Measurements from ENCODE around the gene NF1.
"Not testable (repeated sequence)": the region's sequence is repeated elsewhere in the genome, so short reads cannot be mapped to it uniquely, and the experiment has no call there.

Gene NF1

GRCh38 chr17:31256936-31257335, 162.2 kb downstream of the NF1 start:
- no peak for DNase-seq

DNA sequence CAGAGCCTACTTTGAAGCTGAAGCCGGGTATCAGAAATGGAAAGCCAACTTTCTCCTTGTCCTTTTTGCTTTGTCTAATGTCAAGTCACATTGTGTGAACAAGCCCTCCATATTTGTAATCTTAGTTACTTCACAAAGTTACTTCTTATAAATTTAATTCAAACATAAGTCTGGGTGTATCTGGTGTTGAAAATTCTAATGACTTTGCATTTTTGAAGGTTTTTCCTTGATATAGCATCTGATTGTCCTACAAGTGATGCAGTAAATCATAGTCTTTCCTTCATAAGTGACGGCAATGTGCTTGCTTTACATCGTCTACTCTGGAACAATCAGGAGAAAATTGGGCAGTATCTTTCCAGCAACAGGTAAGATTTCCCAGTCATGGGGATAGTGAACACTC, 165.4 kb downstream of the NF1 start:
- no peak for DNase-seq

DNA sequence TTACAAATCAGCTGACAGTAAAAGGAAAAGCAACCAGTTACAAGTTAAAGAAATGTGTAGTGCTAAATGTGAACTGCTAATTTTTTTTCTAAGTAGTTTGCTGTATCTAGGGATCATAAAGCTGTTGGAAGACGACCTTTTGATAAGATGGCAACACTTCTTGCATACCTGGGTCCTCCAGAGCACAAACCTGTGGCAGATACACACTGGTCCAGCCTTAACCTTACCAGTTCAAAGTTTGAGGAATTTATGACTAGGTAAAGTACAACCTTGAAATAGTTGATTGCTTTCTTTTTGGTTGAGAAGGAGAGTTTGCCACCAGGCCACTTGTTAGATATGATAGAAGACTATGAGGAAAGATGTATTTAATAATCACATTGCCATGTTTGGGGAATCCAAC, 166.8 kb downstream of the NF1 start:
- no peak for DNase-seq

GRCh38 chr17:31262923-31263322, 168.1 kb downstream of the NF1 start:
- DNase-seq, result not testable (repeated sequence)

DNA sequence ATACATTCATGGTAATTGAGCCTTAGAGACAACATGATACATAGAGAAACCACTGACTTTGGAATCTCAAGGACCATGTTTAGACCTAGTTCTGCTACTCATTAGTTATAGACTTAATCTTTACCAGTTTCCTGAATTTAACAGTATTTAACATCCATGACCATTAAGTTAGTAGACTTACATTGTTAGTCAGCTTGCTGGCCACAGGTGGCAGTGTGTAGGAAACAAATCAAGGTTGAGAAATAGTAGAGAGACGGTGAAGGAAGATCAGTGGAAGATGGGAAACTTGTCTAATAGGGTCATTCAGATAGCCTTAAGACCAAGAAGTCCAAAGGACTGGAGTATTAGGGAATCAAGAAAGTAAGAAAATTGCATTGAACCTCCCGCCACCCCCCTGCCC, 171.3 kb downstream of the NF1 start:
- DNase-seq, result no peak

DNA sequence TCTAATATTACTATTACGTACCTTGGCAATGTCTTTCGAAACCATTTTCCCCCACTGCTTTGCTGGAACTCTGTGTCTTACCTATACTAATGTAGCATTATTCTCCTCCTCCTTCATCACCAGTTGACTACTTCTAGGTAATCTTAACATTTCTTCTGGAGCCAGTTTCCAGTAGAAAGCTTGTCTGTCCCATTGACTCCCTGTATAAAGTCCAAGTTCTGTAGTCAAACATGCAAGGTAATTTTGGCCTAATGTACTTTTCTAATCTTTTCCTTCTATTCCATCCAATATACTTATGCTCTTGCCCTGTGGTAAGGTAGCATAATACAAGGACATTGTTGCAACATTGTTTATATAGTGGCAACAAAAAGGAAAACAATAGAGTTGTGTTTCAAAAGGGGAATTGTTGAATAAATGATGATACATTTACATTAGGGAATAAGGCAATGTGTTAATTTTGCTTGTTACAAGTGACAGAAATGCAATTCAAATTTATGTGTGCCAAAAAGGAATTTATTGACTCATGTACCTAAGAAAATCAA, 174.3 kb downstream of the NF1 start:
- no peak for DNase-seq

DNA sequence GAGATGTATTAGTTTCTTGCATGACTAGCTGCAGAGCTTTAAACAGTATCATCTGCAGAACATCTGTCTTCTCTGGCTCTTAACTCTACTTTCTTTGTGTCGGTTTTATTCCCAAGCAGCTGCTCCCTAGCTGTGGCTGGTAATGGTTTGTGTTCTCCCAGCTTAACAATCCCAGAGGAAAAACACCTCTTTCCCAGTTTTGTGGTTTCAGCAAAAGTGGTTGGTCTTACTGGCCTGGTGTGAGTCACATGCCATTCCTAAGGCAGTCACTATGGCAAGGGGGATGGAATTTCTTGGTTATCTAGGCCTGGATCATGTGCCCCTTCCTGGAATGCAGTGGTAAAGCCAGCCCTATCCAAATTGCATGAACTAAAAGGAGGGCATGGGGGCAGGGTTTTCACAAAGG, 174.8 kb downstream of the NF1 start:
- no peak for DNase-seq

GRCh38 chr17:31272236-31272635, 177.5 kb downstream of the NF1 start:
- DNase-seq, result no peak

DNA sequence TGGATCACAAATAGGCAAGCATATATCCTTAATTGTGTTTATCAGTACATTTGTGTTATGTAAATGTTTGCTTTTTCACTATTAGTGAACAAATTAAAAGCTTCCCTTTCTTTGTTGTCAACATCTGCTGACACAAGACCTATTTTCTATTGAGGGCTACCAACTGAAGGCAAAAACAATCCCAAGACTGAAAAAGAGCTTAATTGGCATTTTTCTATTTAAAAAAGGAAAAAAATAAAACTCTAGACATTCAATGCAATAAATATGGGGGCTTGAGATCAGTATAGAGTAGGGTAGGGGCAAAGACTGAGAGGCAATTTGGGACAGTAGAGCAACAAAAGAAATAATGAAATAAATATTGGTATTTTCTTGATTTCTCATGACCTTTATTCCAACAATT, 178.0 kb downstream of the NF1 start:
- DNase-seq, result no peak

- DNase-seq, result no peak
These were observed 178.7 kb downstream of the NF1 start for GRCh38 chr17:31273516-31273915.

DNA sequence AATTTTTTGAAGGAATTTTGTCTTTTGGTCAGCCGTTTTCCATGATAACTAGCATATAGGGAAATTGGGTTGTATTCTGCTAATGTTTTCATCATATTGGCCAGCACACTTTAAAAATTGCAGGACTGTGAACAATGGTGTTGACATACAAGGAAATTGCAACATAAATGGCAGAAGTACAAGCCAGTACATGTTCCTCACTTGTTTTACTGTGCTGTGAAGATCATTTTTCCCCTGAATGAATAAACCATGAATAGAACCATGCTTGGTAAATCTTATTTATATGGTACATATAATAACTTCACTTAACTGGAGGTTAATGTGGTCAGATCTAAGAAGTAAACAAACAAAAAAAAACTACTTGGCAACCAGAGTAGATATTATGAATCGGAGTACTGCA, 179.5 kb downstream of the NF1 start:
- no peak for DNase-seq

GRCh38 chr17:31275116-31275515, 180.3 kb downstream of the NF1 start:
- DNase-seq, result no peak

- DNase-seq, result no peak
These were observed 184.6 kb downstream of the NF1 start for GRCh38 chr17:31279401-31279800.

DNA sequence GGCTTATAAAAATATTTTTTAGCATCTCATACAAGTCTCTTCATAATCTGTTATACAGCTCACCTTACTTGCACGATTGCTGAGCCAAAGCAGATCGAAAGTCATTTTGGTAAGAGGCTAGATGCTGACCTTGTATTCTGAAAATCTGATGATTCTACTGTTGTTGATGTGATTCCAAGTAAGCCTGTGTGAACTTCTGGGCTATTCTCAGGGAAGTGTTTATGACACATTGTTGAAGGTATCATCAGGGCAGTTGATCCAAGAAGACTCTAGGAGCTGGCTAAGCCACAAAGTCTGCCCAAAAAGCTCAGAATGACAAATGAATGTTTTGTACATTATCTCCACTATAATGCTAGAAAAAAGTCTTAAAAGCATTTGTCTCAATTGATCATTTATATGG, 186.3 kb downstream of the NF1 start:
- DNase-seq, result no peak

DNA sequence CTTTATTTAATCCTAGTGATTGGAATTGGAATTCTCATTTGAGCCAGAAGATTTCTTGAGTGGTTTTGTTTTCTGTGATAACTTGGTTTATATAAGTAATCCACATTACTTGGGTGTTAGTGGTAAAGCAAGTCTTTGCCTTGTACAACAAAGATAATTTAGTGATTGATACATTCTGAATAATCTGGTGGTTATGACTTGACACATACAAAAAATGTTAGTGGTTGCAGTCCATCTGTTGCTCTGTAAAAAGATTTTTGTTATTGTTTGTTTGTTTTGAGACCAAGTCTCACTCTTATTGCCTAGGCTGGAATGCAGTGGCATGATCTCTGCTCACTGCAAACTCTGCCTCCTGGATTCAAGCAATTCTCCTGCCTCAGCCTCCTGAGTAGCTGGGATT, 189.1 kb downstream of the NF1 start:
- DNase-seq, result no peak

- DNase-seq, result no peak
These were observed 191.8 kb downstream of the NF1 start for GRCh38 chr17:31286587-31286986.

- DNase-seq, result not testable (repeated sequence)
These were observed 193.2 kb downstream of the NF1 start for GRCh38 chr17:31287932-31288331.

DNA sequence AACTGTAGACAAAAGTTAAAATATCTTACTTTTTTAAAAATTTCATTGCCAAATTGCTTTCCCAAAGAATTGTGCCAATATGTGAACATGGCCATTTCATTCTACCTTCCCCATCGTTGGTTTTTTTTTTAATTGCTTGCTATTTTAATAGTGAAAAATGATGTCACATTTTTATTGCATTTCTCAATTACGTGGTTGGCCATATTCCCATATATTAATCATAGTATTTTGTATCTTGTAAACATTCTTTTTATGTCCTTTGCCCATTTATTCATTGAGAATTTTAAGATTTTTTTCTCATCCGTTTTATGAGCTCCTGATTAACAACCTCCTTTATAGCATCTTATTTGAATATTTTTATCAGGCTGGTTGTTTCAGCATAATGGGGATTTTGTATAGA, 195.0 kb downstream of the NF1 start:
- DNase-seq, result no peak

DNA sequence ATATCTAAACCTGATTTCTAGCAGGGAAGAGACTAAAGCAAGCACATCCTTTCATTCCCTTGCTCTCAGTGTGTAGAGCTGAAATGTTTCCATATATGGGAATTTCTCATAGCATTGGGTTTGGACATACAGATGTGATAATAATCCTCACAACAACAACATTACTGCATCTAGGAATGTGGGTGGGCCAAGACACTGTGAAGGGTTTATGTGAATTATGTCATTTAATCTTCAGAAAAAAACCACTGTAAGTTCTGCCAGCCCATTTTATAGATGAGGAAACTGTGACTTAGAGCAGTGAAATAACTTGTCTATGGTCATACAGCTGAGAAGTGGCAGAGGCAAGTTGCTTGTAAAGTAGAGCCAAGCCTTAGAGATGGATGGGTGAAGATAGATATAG, 197.0 kb downstream of the NF1 start:
- DNase-seq, result no peak

DNA sequence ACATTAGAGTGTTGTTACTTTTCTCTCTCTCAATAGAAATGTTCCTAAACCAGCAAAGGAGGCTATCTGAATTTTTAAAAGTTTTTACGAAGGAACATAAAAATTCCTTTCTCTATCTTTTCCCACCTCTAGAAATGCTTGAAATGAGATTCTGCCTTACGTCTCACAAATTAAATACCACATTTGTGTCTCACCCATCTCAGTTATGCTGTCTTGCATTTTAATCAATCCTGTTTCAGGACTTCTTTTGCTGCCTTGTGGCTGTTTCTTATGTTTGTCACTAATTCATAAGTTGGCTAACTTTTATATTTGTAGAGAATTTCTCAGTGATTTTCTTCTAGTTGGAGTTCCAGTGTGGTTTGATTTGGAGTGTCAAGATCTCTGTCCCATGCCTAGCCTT, 198.8 kb downstream of the NF1 start:
- no peak for DNase-seq

GRCh38 chr17:31294231-31294630, 199.5 kb downstream of the NF1 start:
- no peak for DNase-seq

DNA sequence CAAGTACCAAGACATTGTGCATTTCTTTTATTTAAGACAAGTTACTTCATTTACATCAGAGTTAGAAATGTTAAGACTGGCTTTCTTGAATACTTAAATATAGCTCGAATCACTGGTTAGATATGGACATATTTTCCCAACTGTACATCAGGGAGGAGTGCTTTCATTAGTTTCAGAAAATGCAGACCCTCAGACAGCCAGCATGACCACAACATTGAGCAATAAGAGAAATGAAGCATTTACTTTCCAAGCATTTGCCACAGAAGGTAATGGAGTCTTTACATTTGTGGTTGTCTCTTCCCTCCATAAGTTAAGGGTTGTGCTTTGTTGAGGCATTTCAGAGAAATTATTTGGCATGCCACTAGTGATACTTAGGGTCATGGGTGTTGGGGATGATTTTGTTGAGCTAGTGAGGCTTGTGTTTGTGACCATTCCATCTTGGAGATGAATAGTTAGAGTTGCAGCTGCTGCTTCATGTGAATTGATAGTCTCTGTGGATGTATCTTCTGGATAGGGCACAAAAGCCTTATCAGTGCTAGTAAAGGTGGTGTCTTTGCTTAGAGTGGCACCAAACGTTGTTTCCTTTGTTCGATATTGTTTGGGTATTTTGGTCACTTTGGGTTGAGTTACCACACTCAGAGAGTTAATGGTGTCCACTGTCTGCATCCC, 200.2 kb downstream of the NF1 start:
- no peak for DNase-seq

- DNase-seq, result no peak
These were observed 200.7 kb downstream of the NF1 start for GRCh38 chr17:31295489-31295871.

GRCh38 chr17:31296142-31296541, 201.4 kb downstream of the NF1 start:
- DNase-seq, result no peak

DNA sequence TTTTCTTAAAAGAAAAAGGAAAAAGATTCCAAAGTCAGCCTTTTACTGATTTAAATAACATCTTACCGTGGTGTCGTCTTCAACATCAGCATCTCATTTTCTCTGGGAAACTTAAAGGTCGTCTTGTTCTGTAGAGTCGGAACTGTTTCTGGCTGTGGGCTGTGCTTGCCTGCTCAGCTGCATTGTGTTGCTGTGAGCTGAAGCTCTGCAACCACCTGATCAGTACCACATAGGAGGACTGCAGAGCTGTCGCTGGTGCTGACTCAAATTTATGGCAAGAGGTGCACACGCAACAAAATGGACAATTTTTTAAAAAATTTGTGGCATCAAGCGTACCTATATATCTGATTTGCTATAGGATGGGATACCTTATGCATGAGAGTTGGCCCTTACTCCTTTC, 202.3 kb downstream of the NF1 start, which contains the start of gene OMG:
OMG (minus strand) TSS at position 150 of the 400 bp plus-strand sequence. CDS start 908 bp downstream, outside the sequence.
- no peak for DNase-seq
